Stimulated activated naive CD8-positive, alpha-beta T cell treated with anti-CD3 and anti-CD28 coated beads, Interleukin-15, amount 100 ng/mL, for 72 hours (primary cell): ENCODE data around the gene RAB40A.
A peak's percentile ranks its signal among the peaks of the same experiment; 100 is the strongest.

ENCODE experiments used
- ATAC-seq: fragments of 150-1000 bp; cut with Tn5 transposase; 2 replicates; pipeline ENCODE4 v1.10.0; 2021; ENCODE audit warnings: mild to moderate bottlenecking, moderate library complexity
- DNase-seq, 2 donors: peaks; one replicate each; pipeline ENCODE4 v3.0.0; 2021 to 2022
- H3K27ac Mint-ChIP-seq, 2 donors: one replicate each; pipeline ENCODE4 v1.8.0; 2022; ENCODE audit warnings: mild to moderate bottlenecking in 2 of 2, mixed read lengths in 2 of 2, moderate library complexity in 2 of 2
- H3K27me3 Mint-ChIP-seq: one replicate; pipeline ENCODE4 v1.8.0; 2022; ENCODE audit warnings: mixed read lengths
- H3K4me1 Mint-ChIP-seq: one replicate; pipeline ENCODE4 v1.8.0; 2022; ENCODE audit warnings: mild to moderate bottlenecking, mixed read lengths
- H3K4me3 Mint-ChIP-seq, 2 donors: one replicate each; pipeline ENCODE4 v1.8.0; 2022; ENCODE audit warnings: mild to moderate bottlenecking in 2 of 2, mixed read lengths in 2 of 2, moderate library complexity in 1 of 2
- H3K9me3 Mint-ChIP-seq, 2 donors: one replicate each; pipeline ENCODE4 v1.8.0; 2022; ENCODE audit warnings: mixed read lengths in 2 of 2

RAB40A gene, protein sequence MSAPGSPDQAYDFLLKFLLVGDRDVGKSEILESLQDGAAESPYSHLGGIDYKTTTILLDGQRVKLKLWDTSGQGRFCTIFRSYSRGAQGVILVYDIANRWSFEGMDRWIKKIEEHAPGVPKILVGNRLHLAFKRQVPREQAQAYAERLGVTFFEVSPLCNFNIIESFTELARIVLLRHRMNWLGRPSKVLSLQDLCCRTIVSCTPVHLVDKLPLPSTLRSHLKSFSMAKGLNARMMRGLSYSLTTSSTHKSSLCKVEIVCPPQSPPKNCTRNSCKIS

DNA sequence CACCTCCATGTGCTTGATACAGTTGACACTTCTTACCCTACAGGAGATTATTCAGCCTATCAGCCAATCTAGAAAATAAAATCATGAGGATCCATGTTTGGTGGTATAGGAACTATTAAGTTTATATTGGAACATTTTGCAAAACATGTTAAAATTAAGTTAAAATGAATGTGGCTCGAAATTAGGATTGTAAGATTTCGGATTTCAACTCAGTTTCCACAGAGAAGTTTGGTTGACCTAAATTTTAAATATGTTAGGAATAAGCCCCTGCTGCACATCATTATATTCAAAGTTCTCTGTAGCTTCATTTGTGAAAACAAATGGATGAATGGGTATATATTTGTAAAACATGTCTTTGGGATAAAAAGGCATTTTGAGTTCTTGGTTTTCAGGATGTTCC lies at the start of gene RAB40A:
Gene RAB40A, minus strand, starts transcription at position 101 of the 400 bp plus-strand sequence. CDS start 18,733 bp downstream, outside the sequence.
- Mint-ChIP-seq H3K9me3 (no peaks in the 10 kb centered on the region), H3K4me3 (no peak within 1 kb of the TSS), H3K4me1 (no peaks in the 10 kb centered on the region), H3K27ac (no peak within 1 kb of the TSS), H3K27me3 (no peaks in the 10 kb centered on the region)
- ATAC-seq (no peak), DNase-seq (no peak)

DNA sequence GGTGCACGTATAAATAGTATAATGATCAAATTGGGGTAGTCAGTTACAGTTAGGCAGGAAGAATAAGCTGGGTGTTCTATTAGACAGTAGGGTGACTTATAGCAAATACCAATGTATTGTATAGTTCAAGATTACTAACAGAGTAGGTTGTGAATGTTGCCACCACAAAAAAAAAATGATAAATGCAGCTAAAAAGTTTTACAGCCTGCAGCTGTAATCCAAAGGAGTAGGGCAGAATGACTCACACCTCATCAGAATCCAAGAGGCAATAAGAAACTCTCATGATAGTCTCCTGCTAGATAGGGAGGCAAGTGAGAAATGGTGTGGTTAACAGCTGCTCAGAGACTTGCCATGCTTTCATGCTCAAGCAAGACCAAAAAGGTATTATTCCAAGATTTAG lies 46.5 kb upstream of the RAB40A start:
- no peak for DNase-seq
- H3K27ac Mint-ChIP-seq, result no peak overlapping the region
- H3K27me3 Mint-ChIP-seq, result no peaks in the 10 kb centered on the region
- no peak for ATAC-seq
- no peak overlapping the region for H3K4me3 Mint-ChIP-seq
- no peaks in the 10 kb centered on the region for H3K4me1 Mint-ChIP-seq
- H3K9me3 Mint-ChIP-seq, result no peaks in the 10 kb centered on the region

DNA sequence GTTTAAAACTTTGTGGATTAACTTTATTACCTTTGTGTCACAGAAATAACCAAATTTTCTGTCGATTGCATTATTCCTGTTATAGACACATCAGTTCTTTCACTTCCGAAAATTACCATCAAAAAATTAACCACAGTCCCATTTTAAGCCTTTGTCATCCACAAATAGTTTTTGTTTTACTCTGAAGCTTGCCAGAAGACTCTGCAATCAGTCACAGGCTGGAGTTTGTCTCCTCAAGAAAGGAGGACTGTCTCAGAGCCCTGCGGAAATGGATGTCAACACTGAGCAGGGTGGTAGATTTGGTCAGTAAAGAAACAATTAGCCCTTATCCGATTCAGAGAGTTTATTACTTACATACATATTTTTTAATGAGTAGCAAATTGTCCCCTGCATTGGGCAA lies 45.9 kb upstream of the RAB40A start:
- DNase-seq (no peak), ATAC-seq (no peak)
- no peak overlapping the region for H3K27ac Mint-ChIP-seq
- H3K4me3 Mint-ChIP-seq, result no peak overlapping the region
- no peaks in the 10 kb centered on the region for H3K4me1 Mint-ChIP-seq
- H3K9me3 Mint-ChIP-seq, result no peaks in the 10 kb centered on the region
- no peaks in the 10 kb centered on the region for H3K27me3 Mint-ChIP-seq

DNA sequence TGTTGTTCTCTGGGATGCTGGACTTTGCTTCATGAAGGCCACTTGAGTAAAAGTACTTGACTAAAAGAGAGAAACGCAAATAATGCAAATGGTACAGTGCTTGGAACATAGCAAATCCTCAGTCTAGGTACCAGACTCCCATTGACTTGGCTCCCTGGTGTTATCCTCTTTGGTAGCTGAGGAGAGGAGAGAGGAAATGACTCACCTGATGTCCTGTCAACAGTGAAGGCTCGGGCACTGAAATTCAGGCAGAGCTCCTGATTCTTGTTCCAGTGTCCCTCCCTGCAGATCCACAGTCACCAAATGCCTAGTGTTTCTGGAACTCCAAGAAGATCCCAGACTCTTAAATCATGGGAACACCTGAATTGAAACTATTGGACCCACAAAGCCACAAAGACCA lies 43.5 kb upstream of the RAB40A start:
- Mint-ChIP-seq H3K27me3 (no peaks in the 10 kb centered on the region), H3K27ac (no peak overlapping the region), H3K4me1 (no peaks in the 10 kb centered on the region), H3K4me3 (no peak overlapping the region), H3K9me3 (no peaks in the 10 kb centered on the region)
- DNase-seq, result no peak
- ATAC-seq, result no peak

DNA sequence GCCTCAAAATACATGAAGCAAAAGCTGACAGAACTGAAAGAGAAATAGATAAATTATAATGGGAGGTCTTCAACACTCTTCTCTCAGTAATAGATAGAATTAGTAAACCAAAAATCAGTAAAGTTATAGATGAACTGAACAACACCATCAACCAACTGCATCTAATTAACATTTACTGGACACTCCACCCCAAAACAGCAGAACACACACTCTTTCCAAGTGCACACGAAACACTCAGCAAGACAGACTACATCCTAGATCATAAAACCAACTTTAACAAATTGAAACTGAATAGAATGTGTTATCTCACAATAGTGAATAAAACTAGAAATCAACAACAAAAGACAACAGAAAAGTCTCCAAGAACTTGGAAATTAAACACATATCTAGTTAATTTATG lies 41.0 kb upstream of the RAB40A start:
- H3K27ac Mint-ChIP-seq, result no peak overlapping the region
- H3K4me1 Mint-ChIP-seq, result no peaks in the 10 kb centered on the region
- no peaks in the 10 kb centered on the region for H3K27me3 Mint-ChIP-seq

DNA sequence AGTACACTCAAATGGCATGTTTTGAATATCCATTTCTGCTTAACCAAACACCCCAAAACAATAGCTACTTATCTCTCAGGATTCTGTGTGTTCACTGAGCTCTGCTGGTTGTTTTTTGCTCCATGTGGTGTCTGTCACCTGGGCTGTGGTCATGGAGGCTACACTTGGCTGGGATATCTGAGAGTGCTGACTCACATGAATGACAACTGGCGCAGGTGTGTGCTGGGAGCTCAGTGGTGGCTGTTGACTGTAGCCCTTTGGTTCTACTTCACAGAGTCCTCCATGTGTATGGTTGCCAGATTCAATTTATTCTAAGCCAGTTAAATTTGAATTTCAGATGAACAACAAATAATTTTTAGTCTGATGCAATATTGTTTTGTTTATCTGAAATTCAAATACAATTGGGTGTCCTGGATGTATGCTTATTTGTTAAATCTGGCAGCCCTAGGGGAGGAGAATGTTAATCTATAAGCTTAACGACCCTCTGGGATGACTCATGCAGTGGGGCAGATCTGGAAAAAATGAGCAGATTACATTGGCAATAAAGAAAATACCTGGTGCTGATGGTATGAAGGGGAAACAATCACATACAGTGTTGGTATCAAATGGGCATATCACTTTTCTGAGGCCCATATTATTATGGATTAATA lies 37.8 kb upstream of the RAB40A start:
- H3K27me3 Mint-ChIP-seq, result no peaks in the 10 kb centered on the region
- no peaks in the 10 kb centered on the region for H3K9me3 Mint-ChIP-seq
- ATAC-seq, result no peak
- no peak overlapping the region for H3K27ac Mint-ChIP-seq
- no peaks in the 10 kb centered on the region for H3K4me1 Mint-ChIP-seq
- no peak overlapping the region for H3K4me3 Mint-ChIP-seq
- DNase-seq, result no peak

More for the DNA sequence above, 41.0 kb upstream of the RAB40A start:
- Mint-ChIP-seq H3K9me3 (no peaks in the 10 kb centered on the region), H3K4me3 (no peak overlapping the region)
- DNase-seq (no peak), ATAC-seq (no peak)

DNA sequence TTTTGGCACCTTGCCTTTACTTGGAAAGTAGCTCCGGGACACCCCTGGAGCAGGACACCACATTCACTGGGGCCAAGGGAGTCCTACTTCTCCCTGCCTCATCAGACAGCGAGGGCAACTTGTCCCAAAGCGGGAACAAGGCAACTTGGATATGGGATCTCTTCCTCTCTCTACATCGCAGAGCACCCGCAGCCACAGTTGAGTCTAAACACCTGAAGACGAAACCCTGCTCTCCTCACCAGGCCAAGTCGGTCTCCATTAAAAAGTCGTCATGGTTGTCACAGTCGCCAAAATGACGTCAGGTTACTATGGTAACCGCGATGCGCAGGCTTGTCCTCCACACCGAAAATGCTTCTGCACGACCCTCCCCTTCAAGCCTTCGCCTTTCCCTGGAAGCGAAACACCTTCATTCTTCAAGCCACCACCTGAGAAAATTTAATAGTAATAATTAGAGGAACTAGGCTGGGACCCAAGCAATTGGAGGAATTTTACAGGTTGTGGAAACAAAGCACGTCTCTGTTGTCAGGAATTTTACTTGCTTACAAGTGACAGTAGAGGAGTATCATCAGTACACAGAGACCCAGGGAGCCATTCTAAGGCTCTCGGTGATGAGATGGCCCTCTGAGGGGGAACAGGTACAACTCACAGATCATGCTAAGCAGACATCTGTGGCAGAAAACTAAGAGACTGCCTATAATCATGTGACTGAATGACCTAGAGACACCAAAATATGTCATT lies 35.6 kb upstream of the RAB40A start:
- Mint-ChIP-seq H3K4me3 (peak overlapping the region; percentile 85 to 92), H3K9me3 (no peaks in the 10 kb centered on the region), H3K4me1 (peaks cover 5% of the 10 kb centered on the region), H3K27me3 (no peaks in the 10 kb centered on the region), H3K27ac (peak overlapping the region; percentile 94 to 98)
- DNase-seq (peak; percentile 52 to 71), ATAC-seq (peak; percentile 90)

DNA sequence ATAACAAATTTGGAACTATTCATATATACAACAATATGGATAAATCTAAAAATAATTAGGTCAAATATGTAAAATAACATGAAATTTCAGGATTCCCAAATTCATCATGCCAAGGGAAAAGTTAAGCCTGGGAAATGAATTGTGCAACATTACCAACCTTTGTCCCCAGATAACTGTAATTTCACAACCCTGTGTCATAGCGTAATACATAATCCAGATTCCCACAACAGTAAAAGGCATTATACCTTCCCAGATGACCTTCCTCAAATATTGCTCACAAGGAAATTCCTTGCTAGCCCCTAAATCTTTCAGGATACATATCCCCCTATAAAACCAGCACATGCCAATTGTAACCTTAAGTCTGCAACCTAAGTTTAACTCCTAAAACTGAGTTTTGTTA lies 32.9 kb upstream of the RAB40A start:
- ATAC-seq, result no peak
- H3K9me3 Mint-ChIP-seq, result no peaks in the 10 kb centered on the region
- H3K4me1 Mint-ChIP-seq, result peaks cover 5% of the 10 kb centered on the region
- no peak overlapping the region for H3K27ac Mint-ChIP-seq
- H3K4me3 Mint-ChIP-seq, result no peak overlapping the region
- no peaks in the 10 kb centered on the region for H3K27me3 Mint-ChIP-seq
- no peak for DNase-seq

DNA sequence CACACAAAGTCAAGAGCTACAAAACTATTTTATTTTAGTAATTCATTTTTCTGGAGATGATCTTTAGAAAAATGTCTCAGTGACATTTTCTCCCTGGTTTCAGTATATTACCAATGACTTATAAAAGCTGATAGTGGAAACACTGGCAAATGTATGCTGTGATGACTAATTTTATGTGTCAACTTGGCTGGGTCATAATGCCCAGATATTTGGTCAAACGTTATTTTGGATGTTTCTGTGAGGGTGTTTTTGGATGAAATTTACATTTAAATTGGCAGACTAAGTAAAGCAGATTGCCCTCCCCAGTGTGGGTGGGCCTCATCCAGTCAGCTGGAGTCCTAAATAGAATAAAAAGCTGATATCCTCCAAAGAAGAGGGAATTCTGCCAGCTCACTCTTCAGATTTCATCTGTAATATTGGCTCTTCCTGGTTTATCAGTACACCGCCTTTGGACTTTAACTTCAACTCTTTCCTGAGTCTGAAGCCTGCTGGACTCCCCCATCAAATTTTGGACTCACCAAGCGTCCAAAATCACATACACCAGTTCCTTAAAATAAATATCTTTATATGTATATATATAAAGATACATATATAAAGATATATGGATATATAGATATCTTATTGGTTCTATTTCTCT lies 31.2 kb upstream of the RAB40A start:
- ATAC-seq, result no peak
- no peak for DNase-seq
- Mint-ChIP-seq H3K27ac (no peak overlapping the region), H3K9me3 (no peaks in the 10 kb centered on the region), H3K27me3 (no peaks in the 10 kb centered on the region), H3K4me1 (peaks cover 5% of the 10 kb centered on the region), H3K4me3 (no peak overlapping the region)

DNA sequence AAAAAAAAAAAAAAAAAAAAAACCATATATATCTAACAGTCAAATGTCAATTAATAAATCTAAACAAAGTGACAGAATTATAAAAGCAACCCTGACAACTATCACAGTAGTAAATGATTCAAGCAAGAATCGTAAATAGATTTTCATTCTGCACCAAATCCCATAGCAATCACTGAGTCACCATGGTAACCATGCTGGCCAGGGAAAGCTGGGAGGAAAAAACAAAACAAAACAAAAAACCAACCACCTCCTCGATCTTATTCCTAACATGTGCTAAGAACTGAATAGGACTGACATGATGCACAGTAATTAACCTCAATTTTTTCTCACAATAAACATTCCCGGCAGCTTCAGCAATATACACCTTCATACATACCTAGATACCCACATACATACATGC lies 30.6 kb upstream of the RAB40A start:
- Mint-ChIP-seq H3K9me3 (no peaks in the 10 kb centered on the region), H3K4me3 (no peak overlapping the region), H3K27ac (no peak overlapping the region), H3K4me1 (peaks cover 5% of the 10 kb centered on the region), H3K27me3 (no peaks in the 10 kb centered on the region)
- no peak for DNase-seq
- ATAC-seq, result no peak

DNA sequence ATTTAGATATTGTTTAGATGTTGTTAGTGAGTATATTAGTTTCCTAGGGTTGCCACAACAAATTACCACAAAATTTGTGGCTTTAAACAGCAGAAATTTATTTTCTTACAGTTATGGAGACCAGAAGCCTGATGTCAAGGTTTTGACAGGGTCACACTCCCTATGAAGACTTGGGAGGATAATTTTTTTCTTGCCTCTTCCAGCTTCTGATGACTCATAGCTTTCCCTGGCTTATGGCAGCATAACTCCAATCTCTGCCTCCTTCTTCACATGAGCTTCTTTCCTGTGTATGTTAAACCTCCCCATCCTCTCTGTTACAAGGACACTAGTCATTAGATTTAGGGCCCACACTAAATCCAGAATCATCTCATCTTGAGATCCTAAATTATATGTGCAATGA lies 20.9 kb upstream of the RAB40A start:
- DNase-seq (no peak), ATAC-seq (no peak)
- Mint-ChIP-seq H3K27ac (no peak overlapping the region), H3K4me1 (no peaks in the 10 kb centered on the region), H3K4me3 (no peak overlapping the region), H3K9me3 (no peaks in the 10 kb centered on the region), H3K27me3 (no peaks in the 10 kb centered on the region)

DNA sequence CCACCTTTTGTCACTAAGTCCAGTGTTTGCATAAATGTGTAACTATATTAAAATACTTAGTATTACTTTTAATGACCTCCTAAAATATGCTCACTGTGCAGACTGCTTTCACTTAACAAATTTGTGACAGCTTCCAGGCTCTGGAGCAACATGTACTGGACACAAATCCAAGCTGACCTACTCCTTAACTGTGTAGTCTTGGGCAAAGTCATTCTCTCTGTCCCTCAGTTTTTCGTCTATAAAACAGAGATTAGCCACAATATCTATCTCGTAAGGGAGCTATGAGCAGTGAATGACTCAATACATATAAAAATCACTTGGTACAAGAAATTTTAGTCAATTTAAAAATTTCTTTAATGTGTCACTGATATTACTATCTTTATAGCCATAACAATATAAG lies 20.4 kb upstream of the RAB40A start:
- Mint-ChIP-seq H3K27ac (no peak overlapping the region), H3K9me3 (no peaks in the 10 kb centered on the region), H3K4me1 (no peaks in the 10 kb centered on the region), H3K4me3 (no peak overlapping the region), H3K27me3 (no peaks in the 10 kb centered on the region)
- DNase-seq, result no peak
- ATAC-seq, result no peak

DNA sequence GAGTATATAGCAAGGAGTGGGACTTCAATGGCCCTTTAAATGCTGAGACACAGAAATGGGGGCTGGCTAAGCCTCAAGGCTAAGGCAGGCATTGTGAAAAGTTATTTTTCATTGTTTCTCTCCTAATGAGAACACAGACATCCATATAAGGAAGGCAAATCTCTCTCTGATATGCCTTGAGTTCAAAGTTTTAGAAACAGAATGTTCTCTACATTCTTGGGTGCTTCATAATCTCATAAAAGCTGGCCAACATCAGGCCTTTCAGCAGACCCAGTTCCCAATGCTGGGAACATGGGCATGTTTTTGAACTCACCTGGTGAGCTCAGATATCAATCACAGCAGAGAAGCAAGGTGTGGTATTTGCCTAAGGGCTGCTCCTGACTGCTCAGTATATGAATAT lies 19.4 kb upstream of the RAB40A start:
- Mint-ChIP-seq H3K9me3 (no peaks in the 10 kb centered on the region), H3K4me1 (peaks cover 3% of the 10 kb centered on the region), H3K27me3 (peaks cover 4% of the 10 kb centered on the region), H3K4me3 (no peak overlapping the region), H3K27ac (no peak overlapping the region)
- ATAC-seq (no peak), DNase-seq (no peak)

DNA sequence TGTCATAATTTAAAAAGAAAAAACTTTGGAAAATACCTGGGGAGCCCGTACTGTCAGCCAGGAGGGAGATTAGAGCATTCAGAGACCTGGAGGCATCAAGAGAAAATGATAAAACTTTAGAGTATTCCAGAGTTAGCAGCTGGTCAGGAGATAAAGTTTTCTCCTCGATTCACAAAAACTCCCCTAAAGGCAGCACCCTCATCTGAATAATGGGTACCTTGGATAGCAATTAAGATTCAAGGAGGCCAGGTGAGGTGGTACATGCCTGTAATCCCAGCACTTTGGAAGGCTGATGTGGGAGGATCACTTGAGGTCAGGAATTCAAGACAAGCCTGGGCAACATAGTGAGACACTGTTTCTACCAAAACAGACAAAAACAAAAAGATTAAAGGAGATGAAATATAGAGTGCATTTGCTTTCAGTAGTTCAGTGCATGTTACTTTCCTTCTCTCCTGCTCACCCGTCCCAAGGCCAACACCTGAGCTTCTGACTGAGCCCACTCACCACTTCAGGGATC lies 18.6 kb upstream of the RAB40A start:
- no peaks in the 10 kb centered on the region for H3K9me3 Mint-ChIP-seq
- no peak overlapping the region for H3K27ac Mint-ChIP-seq
- H3K4me3 Mint-ChIP-seq, result no peak overlapping the region
- H3K27me3 Mint-ChIP-seq, result peaks cover 7% of the 10 kb centered on the region
- ATAC-seq (no peak), DNase-seq (no peak)
- peaks cover 7% of the 10 kb centered on the region for H3K4me1 Mint-ChIP-seq

DNA sequence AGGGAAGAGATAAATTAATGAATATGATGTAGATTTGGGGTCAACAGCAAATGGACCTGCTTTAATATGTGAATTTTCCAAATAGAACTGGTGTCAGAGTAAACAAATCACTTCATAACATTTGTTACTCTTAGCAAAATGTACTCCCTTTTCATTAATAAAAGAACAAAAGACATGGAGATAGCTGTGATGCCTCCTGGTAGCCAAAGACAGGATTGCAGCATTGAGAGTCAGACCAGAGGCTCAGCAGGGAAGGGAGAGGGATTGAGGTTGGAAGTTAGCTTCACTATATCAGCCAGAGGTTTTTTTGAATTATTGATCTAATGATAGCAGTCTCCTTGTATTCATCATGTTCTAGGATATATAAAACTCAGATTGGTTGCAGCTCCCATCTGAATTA lies 17.4 kb upstream of the RAB40A start:
- H3K9me3 Mint-ChIP-seq, result no peaks in the 10 kb centered on the region
- peaks cover 7% of the 10 kb centered on the region for H3K27me3 Mint-ChIP-seq
- H3K4me3 Mint-ChIP-seq, result no peak overlapping the region
- H3K27ac Mint-ChIP-seq, result no peak overlapping the region
- peaks cover 7% of the 10 kb centered on the region for H3K4me1 Mint-ChIP-seq
- ATAC-seq (no peak), DNase-seq (no peak)

DNA sequence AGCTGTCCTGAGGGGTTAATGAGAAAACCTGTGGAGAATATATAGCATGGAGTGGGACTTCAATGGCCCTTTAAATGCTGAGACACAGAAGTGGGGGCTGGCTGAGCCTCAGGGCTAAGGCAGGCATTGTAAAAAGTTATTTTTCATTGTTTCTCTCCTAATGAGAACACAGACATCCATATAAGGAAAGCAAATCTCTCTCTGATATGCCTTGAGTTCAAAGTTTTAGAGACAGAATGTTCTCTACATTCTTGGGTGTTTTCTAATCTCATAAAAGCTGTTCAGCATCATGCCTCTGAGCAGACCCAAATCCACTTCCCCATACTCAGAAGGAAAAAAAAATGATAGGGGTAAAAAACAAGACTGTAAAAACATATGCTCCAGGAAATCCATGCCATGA lies 16.8 kb upstream of the RAB40A start:
- ATAC-seq (no peak), DNase-seq (no peak)
- Mint-ChIP-seq H3K9me3 (no peaks in the 10 kb centered on the region), H3K4me3 (no peak overlapping the region), H3K4me1 (peaks cover 7% of the 10 kb centered on the region), H3K27me3 (peaks cover 7% of the 10 kb centered on the region), H3K27ac (no peak overlapping the region)
